GM12878 (cell line): Measurements from ENCODE around the gene SMCO1. TPM values are rescaled to one million over a fixed set of nuclear protein-coding genes. Genes with fewer than 3 reads are reported as not detected.

ENCODE experiments used
- CBFB ChIP-seq: IDR thresholded peaks from 2 replicates; pipeline ENCODE4 v1.6.1; 2016; ENCODE audit warnings: antibody characterized with exemption, low read depth
- CUX1 ChIP-seq: IDR thresholded peaks from 2 replicates; pipeline ENCODE4 v1.6.1; 2012; ENCODE audit warnings: improper control_type of control experiment, low read depth, low read length; ENCODE audit not compliant: insufficient replicate concordance
- MEF2B ChIP-seq: fragments of 450-650 bp; IDR thresholded peaks from 2 replicates; pipeline ENCODE4 v1.6.1; 2018; ENCODE audit warnings: mild to moderate bottlenecking, moderate library complexity; ENCODE audit not compliant: partially characterized antibody, poor library complexity, severe bottlenecking
- MTA3 ChIP-seq: IDR thresholded peaks from 2 replicates; pipeline ENCODE4 v1.6.1; 2012; ENCODE audit warnings: low read length, inconsistent platforms, borderline replicate concordance
- RAD21 ChIP-seq: IDR thresholded peaks from 2 replicates; pipeline ENCODE4 v1.6.1; 2011; ENCODE audit warnings: mild to moderate bottlenecking, low read depth, low read length, moderate library complexity; ENCODE audit not compliant: insufficient read depth
- RUNX3 ChIP-seq: IDR thresholded peaks from 2 replicates; pipeline ENCODE4 v1.6.1; 2012; ENCODE audit warnings: low read length, inconsistent platforms
- SMC3 ChIP-seq: IDR thresholded peaks from 2 replicates; pipeline ENCODE4 v1.6.1; 2011; ENCODE audit warnings: low read length, improper control_type of control experiment, borderline replicate concordance
- TCF12 ChIP-seq: IDR thresholded peaks from 2 replicates; pipeline ENCODE4 v1.6.1; 2011; ENCODE audit warnings: low read depth, mild to moderate bottlenecking, low read length
- ZBED1 ChIP-seq: IDR thresholded peaks from 2 replicates; pipeline ENCODE4 v1.6.1; 2016; ENCODE audit warnings: borderline replicate concordance
- polyA plus RNA-seq, 11 experiments: library from polyadenylated mRNA; depleted of rRNA in 4 of 11; unstranded in 6 of 11; stranded (reverse) in 5 of 11; fragments of >200 nt; fragmentation: Nextera tagmentation in 4 of 11; fragmentation: Illumina TruSeq in 1 of 11; extraction: Ambion mirVana in 4 of 11; extraction: Trizol in 1 of 11; gene quantifications; 1 replicate in 1 of 11; 2 replicates in 10 of 11; pipeline versions ENCODE4 v1.2.1 to v1.2.3, GENCODE V29; 2011 to 2016; ENCODE audit warnings: inconsistent platforms in 2 of 11, missing spikeins in 2 of 11, low read depth in 1 of 11
- total RNA-seq, 4 experiments: library from RNA; depleted of rRNA in 3 of 4; stranded (reverse); fragments of >200 nt in 3 of 4; fragmentation: Illumina TruSeq in 1 of 4; extraction: Trizol in 1 of 4; gene quantifications; 2 replicates each; pipeline versions ENCODE4 v1.2.1 to v1.2.3, GENCODE V29; 2013 to 2021

The SMCO1 gene
- total and polyA plus RNA-seq, 10 of the 15 experiments (the other 5 are each of a cell fraction or from before 2014, with no cell fraction given) = 0.05 TPM; not detected in 9

- TF ChIP-seq CUX1 = peak; percentile 97
- TF ChIP-seq RUNX3 = peak; percentile 47; the same call in 1 of the 2 replicates
- TF ChIP-seq CBFB = 0 out of 2 replicates have a peak, but pooled peaks have one; percentile 36
- TF ChIP-seq MEF2B = peak; percentile 61
- TF ChIP-seq ZBED1 = peak; percentile 98
- TF ChIP-seq TCF12 = peak; percentile 91
- TF ChIP-seq SMC3 = peak; percentile 5; the same call in 1 of the 2 replicates
- peak; percentile 46; the same call in 1 of the 2 replicates for TF ChIP-seq MTA3
- TF ChIP-seq RAD21 = peak; percentile 35
- TF ChIP-seq, all 136 proteins: peak for 21; not testable (repeated sequence) for 115
Measured at GRCh38 chr3:196462680-196463477, 52.3 kb downstream of the SMCO1 start (continued).
